ENCODE results near the gene PRICKLE2.

PRICKLE2 gene

DNA sequence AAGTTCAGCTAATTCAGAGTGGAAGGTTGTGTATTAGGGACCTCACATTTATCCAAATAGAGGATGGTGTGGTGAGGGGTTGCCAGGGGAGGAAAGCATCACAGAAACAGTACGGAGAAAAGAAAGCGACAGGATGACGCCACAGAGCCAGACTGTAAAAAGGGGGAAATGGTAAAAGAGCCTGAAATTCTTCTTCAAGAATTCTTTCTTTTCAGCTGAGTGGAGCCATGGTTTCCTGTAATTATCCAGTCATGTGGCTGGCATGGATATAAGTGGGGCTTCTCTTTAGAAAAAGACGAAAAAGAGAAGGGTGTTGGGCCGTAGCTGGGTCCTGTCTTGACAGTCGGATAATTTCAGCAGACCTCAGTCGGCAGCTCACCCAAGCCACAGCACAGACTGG lies 177.5 kb downstream of the PRICKLE2 start:
- no peak overlapping the region for H3K4me3 ChIP-seq (ENCODE audit: low read length)
- H3K27me3 ChIP-seq (ENCODE audit: control insufficient read depth, low read length), result no peaks in the 10 kb centered on the region
- H3K4me2 ChIP-seq (ENCODE audit: low read length), result no peak overlapping the region
- no peaks in the 10 kb centered on the region for H4K20me1 ChIP-seq (ENCODE audit: control insufficient read depth, insufficient read depth, low read depth, low read length)
- H3F3A ChIP-seq (ENCODE audit: control insufficient read depth, insufficient read depth), result no peaks in the 10 kb centered on the region
- H3K9me2 ChIP-seq (replicated peaks; ENCODE audit: control insufficient read depth, low read length), result no peaks in the 10 kb centered on the region
- no peaks in the 10 kb centered on the region for H3K9me3 ChIP-seq (ENCODE audit: control insufficient read depth, insufficient read depth, low read length)
- H3K27ac ChIP-seq (ENCODE audit: low read depth, low read length), result no peak overlapping the region
- peaks cover 9% of the 10 kb centered on the region for H3K4me1 ChIP-seq (ENCODE audit: control insufficient read depth, low read length)
- no peaks in the 10 kb centered on the region for H3K79me2 ChIP-seq (ENCODE audit: control insufficient read depth, low read length)
- H3K36me3 ChIP-seq (ENCODE audit: control insufficient read depth, low read length), result no peaks in the 10 kb centered on the region
- no peak for TF ChIP-seq EZH2phosphoT487 (IDR thresholded peaks at IDR 0.05; ENCODE audit: borderline replicate concordance, low read length)
- no peak for TF ChIP-seq CTCF (IDR thresholded peaks at IDR 0.05; ENCODE audit: low read depth, low read length, poor library complexity, severe bottlenecking)

- Histone ChIP-seq H3F3A (ENCODE audit: control insufficient read depth, insufficient read depth) (no peaks in the 10 kb centered on the region), H3K4me2 (ENCODE audit: low read length) (no peak overlapping the region), H3K27ac (ENCODE audit: low read depth, low read length) (no peak overlapping the region), H3K9me2 (replicated peaks; ENCODE audit: control insufficient read depth, low read length) (no peaks in the 10 kb centered on the region), H3K4me3 (ENCODE audit: low read length) (no peak overlapping the region), H3K36me3 (ENCODE audit: control insufficient read depth, low read length) (no peaks in the 10 kb centered on the region), H3K27me3 (ENCODE audit: control insufficient read depth, low read length) (no peaks in the 10 kb centered on the region), H3K4me1 (ENCODE audit: control insufficient read depth, low read length) (peaks cover 10% of the 10 kb centered on the region), H4K20me1 (ENCODE audit: control insufficient read depth, insufficient read depth, low read depth, low read length) (no peaks in the 10 kb centered on the region), H3K79me2 (ENCODE audit: control insufficient read depth, low read length) (no peaks in the 10 kb centered on the region), H3K9me3 (ENCODE audit: control insufficient read depth, insufficient read depth, low read length) (no peaks in the 10 kb centered on the region)
- TF ChIP-seq EZH2phosphoT487 (IDR thresholded peaks at IDR 0.05; ENCODE audit: borderline replicate concordance, low read length), result no peak
- no peak for TF ChIP-seq CTCF (IDR thresholded peaks at IDR 0.05; ENCODE audit: low read depth, low read length, poor library complexity, severe bottlenecking)
These were observed 178.2 kb downstream of the PRICKLE2 start for GRCh38 chr3:64046996-64047594.

- Histone ChIP-seq H3K36me3 (ENCODE audit: control insufficient read depth, low read length) (no peaks in the 10 kb centered on the region), H3K4me2 (ENCODE audit: low read length) (no peak overlapping the region), H3F3A (ENCODE audit: control insufficient read depth, insufficient read depth) (no peaks in the 10 kb centered on the region), H3K27me3 (ENCODE audit: control insufficient read depth, low read length) (no peaks in the 10 kb centered on the region), H3K9me2 (replicated peaks; ENCODE audit: control insufficient read depth, low read length) (no peaks in the 10 kb centered on the region), H3K79me2 (ENCODE audit: control insufficient read depth, low read length) (no peaks in the 10 kb centered on the region), H3K4me1 (ENCODE audit: control insufficient read depth, low read length) (peaks cover 12% of the 10 kb centered on the region), H3K27ac (ENCODE audit: low read depth, low read length) (no peak overlapping the region), H4K20me1 (ENCODE audit: control insufficient read depth, insufficient read depth, low read depth, low read length) (no peaks in the 10 kb centered on the region), H3K4me3 (ENCODE audit: low read length) (no peak overlapping the region), H3K9me3 (ENCODE audit: control insufficient read depth, insufficient read depth, low read length) (no peaks in the 10 kb centered on the region)
- TF ChIP-seq EZH2phosphoT487 (IDR thresholded peaks at IDR 0.05; ENCODE audit: borderline replicate concordance, low read length) (no peak), CTCF (IDR thresholded peaks at IDR 0.05; ENCODE audit: low read depth, low read length, poor library complexity, severe bottlenecking) (no peak)
These were observed 178.7 kb downstream of the PRICKLE2 start for GRCh38 chr3:64046592-64046991.

Measured in DOHH2 (cell line).